Fibroblast of peridontal ligament (primary cell): ENCODE data around the gene METTL21C.

ENCODE experiments used
- DNase-seq: peaks from one replicate; pipeline ENCODE4 v3.0.0-alpha.2; 2010; ENCODE audit errors: extremely low read depth

The METTL21C gene

DNA sequence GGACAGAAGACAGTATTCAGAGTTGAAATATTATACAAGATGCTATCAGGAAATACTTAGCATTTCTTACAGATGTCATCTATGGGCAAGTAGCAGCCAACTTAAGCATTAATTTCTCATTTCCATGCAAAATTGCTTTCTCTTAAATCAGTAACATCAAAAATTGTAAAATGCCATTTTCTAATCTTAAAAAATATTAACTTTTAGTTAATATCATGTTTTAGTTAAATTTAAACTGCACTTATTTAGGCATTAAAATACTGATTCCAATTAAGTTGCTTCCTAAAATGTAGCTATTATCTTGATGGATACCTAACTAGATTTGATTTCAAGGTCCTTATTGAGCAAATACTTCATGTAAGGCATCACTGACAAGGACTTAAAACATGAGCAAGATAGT lies 27.8 kb downstream of the METTL21C start:
- DNase-seq = no peak

DNA sequence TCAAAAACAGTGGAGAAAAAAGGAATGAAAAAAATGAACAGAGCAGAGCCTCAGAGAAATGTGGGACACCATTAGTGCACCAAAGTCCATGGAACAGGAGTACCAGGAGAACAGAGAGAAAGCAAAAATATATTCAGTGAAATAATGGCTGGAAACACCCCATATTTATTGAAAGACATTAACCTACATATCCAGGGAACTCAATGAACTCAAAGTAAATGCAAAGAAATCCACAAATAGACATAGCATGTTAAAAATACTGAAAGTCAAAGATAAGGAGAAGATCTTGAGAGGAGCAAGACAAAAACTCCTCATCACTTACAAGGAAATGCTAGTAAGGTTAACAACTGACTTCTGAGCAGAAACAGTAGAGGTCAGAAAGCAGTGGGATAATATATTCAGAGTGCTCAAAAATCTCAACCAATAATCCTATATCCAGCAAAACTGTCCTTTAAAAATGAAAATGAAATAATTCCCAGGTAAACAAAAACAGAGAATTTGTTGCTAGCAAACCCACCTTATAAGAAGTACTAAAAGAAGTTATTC lies 35.6 kb downstream of the METTL21C start:
- no peak for DNase-seq

DNA sequence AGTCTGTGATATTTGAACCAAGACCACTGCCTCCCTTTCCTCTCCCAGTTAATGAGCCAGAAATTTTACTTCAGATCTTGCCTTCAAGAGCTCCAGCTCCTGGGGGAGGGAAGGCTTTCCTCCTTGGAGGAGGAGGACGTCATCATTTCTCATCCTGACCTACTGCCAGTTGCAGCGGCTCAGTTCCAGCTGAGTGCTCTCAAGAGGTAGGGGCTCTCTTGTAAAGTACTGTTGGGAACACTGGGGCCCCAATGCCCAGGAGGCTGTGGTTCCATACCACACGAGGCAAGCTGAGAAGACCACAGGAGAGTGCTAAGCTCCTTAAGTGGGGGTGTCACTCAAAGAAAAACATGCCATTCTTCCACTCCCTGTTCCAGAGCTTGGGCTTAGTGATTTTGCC lies 36.2 kb downstream of the METTL21C start:
- no peak for DNase-seq

GRCh38 chr13:102657630-102658029 lies 37.2 kb downstream of the METTL21C start:
- peak; percentile 5 for DNase-seq

DNA sequence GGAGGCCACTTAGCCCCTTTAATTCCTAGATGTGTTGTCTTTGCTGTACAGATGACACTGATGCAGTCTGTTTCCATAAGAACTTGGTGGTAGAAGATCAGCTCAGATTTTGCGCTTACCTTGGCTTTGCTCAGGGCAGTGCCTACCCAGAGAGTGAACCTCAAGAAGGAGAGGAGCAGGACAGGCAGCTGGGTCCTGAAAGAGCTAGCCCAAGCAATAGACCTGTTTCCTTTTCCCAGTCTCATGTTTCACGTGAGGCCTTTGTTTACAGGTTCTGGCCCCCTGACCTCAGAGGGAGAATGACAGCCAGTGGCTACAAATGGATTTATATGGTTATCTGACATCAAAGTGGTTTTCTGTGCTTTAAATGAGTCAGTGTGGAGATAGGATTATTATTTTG lies 40.1 kb downstream of the METTL21C start:
- DNase-seq = no peak

- peak; percentile 45 for DNase-seq
Measured at GRCh38 chr13:102651892-102652291, 43.0 kb downstream of the METTL21C start.

DNA sequence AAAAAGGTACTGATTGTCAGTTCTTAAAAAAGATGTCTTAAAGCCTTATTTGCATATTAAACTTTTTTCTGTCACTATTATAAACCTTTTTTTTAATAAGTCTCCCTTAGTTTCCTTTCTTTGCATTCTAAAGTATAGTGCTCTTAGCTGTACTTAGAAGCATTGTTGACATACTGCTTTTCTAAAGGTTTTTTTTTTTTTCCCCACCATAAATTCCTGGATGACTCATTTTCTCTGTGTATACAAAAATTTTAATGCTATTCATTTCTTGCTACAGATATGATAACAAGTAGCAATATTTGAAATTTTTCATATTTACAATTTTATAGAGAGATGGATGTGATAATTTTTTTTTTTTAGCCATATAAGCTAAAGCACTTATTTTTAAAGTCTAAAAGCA lies 43.5 kb downstream of the METTL21C start:
- DNase-seq = peak; percentile 57

- no peak for DNase-seq
Measured at GRCh38 chr13:102650444-102650843, 44.4 kb downstream of the METTL21C start.

DNA sequence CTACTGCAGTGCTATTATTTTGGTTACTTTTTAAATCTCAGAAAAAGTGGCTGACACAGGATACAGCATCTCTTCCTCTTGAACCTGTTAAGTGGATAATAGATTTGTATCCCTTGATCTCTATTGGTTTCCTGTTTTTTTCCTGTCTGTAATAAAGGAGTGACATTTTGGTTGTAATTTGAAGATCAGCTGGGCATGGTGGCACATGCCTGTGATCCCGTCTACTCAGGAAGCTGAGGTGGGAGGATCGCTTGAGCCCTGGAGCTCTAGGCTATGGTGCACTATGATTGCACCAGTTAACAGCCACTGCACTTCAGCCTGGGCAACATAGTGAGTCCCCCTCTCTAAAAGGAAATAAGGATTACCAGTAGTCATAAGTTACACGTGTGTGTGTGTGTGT lies 46.8 kb downstream of the METTL21C start:
- DNase-seq = no peak

DNA sequence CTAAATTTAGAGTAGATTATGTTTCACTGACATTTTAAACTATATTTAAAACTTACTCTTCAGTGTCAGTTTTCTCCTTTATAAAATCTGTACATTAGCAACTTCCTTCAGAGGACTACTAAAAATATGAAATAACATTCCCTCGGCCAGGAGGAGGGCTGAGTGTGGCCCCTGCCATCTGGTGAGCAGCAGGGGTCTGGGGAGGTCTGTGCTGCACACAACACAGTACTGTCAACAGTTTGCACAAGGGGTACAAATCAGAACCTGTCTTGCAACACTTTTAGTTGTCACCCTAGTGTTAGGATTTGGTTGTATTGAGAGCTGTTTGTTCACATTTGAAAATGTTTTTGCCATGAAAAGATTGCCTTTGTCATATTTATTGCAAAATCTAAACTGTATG lies 49.1 kb downstream of the METTL21C start:
- DNase-seq = no peak

GRCh38 chr13:102643656-102644055 lies 51.2 kb downstream of the METTL21C start:
- no peak for DNase-seq

GRCh38 chr13:102642475-102642874 lies 52.4 kb downstream of the METTL21C start:
- no peak for DNase-seq

- DNase-seq = no peak
Measured at GRCh38 chr13:102642029-102642428, 52.8 kb downstream of the METTL21C start.

GRCh38 chr13:102638741-102639140 lies 56.1 kb downstream of the METTL21C start:
- no peak for DNase-seq
